Esophagus squamous epithelium (tissue), 5 donors: ENCODE data around the gene SPACDR. TPM values are rescaled to one million over a fixed set of nuclear protein-coding genes. Genes with fewer than 3 reads are reported as not detected.

Experiments
- DNase-seq: peaks from one replicate; lab custom pipeline; 2025; lab: John Stamatoyannopoulos, UW
- H3K27ac ChIP-seq, 4 donors: fragments of 200-600 bp; sonication (generic); one replicate each; pipeline ENCODE4 v1.5.1; 2016 to 2019; ENCODE audit warnings: mild to moderate bottlenecking in 1 of 4
- H3K27me3 ChIP-seq, 4 donors: fragments of 200-600 bp; sonication (generic); 1 replicate in 3 of 4; 2 replicates in 1 of 4; pipeline versions ENCODE4 v1.5.1 to v1.6.0; 2017 to 2021; ENCODE audit warnings: antibody characterized with exemption in 1 of 4
- H3K36me3 ChIP-seq, 3 donors: fragments of 200-600 bp; sonication (generic); one replicate each; pipeline ENCODE4 v1.5.1; 2016 to 2019
- H3K4me1 ChIP-seq, 3 donors: fragments of 200-600 bp; sonication (generic); one replicate each; pipeline ENCODE4 v1.5.1; 2017 to 2019
- H3K4me3 ChIP-seq, 4 donors: fragments of 200-600 bp; sonication (generic); 1 replicate in 3 of 4; 2 replicates in 1 of 4; pipeline ENCODE4 v1.5.1; 2016 to 2019; ENCODE audit warnings: mild to moderate bottlenecking in 2 of 4, moderate library complexity in 1 of 4
- H3K9me3 ChIP-seq, 3 donors: fragments of 200-600 bp; sonication (generic); one replicate each; pipeline ENCODE4 v1.5.1; 2016 to 2019
- CTCF ChIP-seq, 6 experiments: fragments of 450-650 bp in 4 of 6; fragments of 200-600 bp in 2 of 6; sonication (generic) in 2 of 6; IDR thresholded peaks; one replicate each; pipeline ENCODE4 v1.5.1; 2016 to 2019; ENCODE audit warnings: antibody characterized with exemption in 6 of 6, mild to moderate bottlenecking in 4 of 6, moderate library complexity in 4 of 6
- POLR2A ChIP-seq, 4 donors: fragments of 450-650 bp; IDR thresholded peaks; one replicate each; pipeline ENCODE4 v1.6.1; 2017; ENCODE audit warnings: antibody characterized with exemption in 4 of 4, mild to moderate bottlenecking in 4 of 4, moderate library complexity in 3 of 4
- WGBS, 2 donors: methylation state at CpG; one replicate each; pipeline ENCODE4 v1.1.5; 2018; 5-methylcytosine and 5-hydroxymethylcytosine counted together
- intact Hi-C: fragments of 100-400 bp; cut with DNase I; formaldehyde crosslinking; loops from one replicate; pipeline ENCODE4 v1.15.0; 2022
- total RNA-seq, 4 donors: library from RNA; depleted of rRNA; stranded (reverse); fragments of >200 nt; gene quantifications; one replicate each; pipeline ENCODE4 v1.1.0, GENCODE V29; 2016
- donor health status: DM: yes; HTN: yes; CAD: no.

The SPACDR gene
- total RNA-seq, 4 donors from 2014 or later, result not detected

DNA sequence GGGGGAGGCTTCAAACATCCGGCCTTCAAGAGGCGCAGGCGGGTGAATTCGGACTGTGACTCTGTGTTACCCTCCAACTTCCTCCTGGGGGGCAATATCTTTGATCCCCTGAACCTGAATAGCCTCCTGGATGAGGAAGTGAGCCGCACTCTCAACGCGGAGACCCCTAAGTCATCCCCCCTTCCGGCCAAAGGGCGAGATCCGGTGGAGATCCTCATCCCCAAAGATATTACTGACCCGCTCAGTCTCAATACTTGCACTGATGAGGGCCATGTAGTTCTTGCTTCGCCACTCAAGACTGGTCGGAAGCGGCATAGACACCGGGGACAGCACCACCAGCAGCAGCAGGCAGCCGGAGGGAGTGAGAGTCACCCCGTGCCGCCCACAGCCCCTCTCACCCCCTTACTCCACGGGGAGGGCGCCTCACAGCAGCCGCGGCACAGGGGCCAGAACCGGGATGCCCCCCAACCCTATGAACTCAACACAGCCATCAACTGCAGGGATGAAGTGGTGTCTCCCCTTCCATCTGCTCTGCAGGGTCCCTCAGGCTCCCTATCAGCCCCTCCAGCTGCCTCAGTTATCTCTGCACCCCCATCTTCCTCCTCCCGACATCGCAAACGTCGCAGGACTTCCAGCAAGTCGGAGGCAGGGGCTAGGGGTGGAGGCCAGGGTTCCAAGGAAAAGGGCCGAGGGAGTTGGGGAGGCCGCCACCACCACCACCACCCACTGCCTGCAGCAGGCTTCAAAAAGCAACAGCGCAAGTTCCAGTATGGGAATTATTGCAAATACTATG lies 33.4 kb downstream of the SPACDR start:
- H3K27me3 ChIP-seq, result no peaks in the 10 kb centered on the region
- no peak for TF ChIP-seq POLR2A (IDR thresholded peaks at IDR 0.05)
- TF ChIP-seq CTCF (IDR thresholded peaks at IDR 0.05), result no peak
- intact Hi-C loops, result no loop called here
- peaks cover 28 to 67% (median 42%) of the 10 kb centered on the region in 3 donors for H3K4me1 ChIP-seq
- peak overlapping the region; percentile 85 to 97 (median 88) for H3K4me3 ChIP-seq
- DNase-seq, result no peak
- peak overlapping the region; percentile 98 to 100 (median 100) for H3K27ac ChIP-seq
- no peaks in the 10 kb centered on the region for H3K9me3 ChIP-seq
- H3K36me3 ChIP-seq, result peaks cover 17 to 42% (median 17%) of the 10 kb centered on the region in 3 donors
- 7 to 47% methylated on average over 3 to 7 of the region's 31 CpGs for WGBS, 2 donors

DNA sequence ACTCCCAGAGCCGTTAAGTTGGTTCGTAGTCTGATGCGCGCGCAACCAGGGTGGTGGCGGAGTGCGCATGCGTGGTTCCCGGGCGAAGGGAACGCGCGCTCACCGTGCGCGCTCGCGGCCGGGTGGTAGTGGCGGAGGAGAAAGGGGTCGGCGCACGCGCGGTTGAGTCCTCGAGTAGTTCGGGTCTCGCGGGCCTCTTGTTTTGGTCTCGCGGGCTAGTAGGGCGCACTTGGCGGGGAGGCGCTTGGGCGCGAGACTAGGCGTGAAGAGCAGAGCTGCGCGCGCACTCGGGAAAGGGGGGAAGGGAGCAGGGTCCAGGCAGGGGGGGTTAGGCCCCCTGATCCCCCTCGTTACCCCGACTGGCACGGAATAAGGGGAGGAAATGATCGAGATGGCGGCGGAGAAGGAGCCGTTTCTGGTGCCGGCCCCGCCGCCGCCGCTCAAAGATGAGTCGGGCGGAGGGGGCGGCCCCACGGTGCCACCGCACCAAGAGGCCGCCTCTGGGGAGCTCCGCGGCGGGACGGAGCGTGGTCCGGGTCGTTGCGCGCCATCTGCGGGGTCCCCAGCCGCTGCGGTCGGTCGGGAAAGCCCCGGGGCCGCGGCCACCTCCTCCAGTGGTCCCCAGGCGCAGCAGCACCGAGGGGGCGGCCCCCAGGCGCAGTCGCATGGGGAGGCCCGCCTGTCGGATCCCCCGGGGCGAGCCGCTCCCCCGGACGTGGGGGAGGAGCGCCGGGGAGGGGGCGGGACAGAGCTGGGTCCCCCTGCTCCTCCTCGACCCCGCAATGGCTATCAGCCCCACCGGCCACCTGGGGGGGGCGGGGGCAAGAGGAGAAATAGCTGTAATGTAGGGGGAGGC lies 34.2 kb downstream of the SPACDR start, which contains the start of gene MEPCE:
Gene MEPCE (plus strand): TSS at position 195 of the 856 bp plus-strand sequence. CDS start 188 bp downstream, at position 383.
- H3K9me3 ChIP-seq, result no peaks in the 10 kb centered on the region
- TF ChIP-seq CTCF (IDR thresholded peaks at IDR 0.05) (peak in 1 of 6 experiments; percentile 9), POLR2A (IDR thresholded peaks at IDR 0.05) (peak in 1 of 4 donors; percentile 81)
- intact Hi-C loops, result no loop called here
- 0% methylated on average over 7 of the region's 95 CpGs; no CpG with 5 or more reads in 1 of the 2 donors for WGBS, 2 donors
- H3K36me3 ChIP-seq, result peaks cover 17 to 39% (median 17%) of the 10 kb centered on the region in 3 donors
- H3K4me1 ChIP-seq, result peaks cover 28 to 59% (median 36%) of the 10 kb centered on the region in 3 donors
- H3K4me3 ChIP-seq, result peak within 1 kb of the TSS; percentile 85 to 97 (median 88)
- H3K27me3 ChIP-seq, result no peaks in the 10 kb centered on the region
- peak within 1 kb of the TSS; percentile 98 to 100 (median 100) for H3K27ac ChIP-seq
- peak; percentile 84 for DNase-seq

- peak in 4 of 6 experiments; percentile 31 to 71 (median 58) for TF ChIP-seq CTCF (IDR thresholded peaks at IDR 0.05)
- peak in 3 of 4 donors; percentile 25 to 90 (median 65) for TF ChIP-seq POLR2A (IDR thresholded peaks at IDR 0.05)
- 1 to 2% methylated on average over 10 to 15 of the region's 40 CpGs for WGBS, 2 donors
- Histone ChIP-seq H3K27ac (peak overlapping the region; percentile 98 to 100 (median 100)), H3K9me3 (no peaks in the 10 kb centered on the region), H3K36me3 (peaks cover 13 to 31% (median 15%) of the 10 kb centered on the region in 3 donors), H3K4me3 (peak overlapping the region; percentile 85 to 97 (median 88)), H3K27me3 (no peaks in the 10 kb centered on the region), H3K4me1 (peaks cover 28 to 51% (median 30%) of the 10 kb centered on the region in 3 donors)
- peak; percentile 100 for DNase-seq
- intact Hi-C loops, result no loop called here
These were observed 35.0 kb downstream of the SPACDR start for GRCh38 chr7:100428967-100429636.

DNA sequence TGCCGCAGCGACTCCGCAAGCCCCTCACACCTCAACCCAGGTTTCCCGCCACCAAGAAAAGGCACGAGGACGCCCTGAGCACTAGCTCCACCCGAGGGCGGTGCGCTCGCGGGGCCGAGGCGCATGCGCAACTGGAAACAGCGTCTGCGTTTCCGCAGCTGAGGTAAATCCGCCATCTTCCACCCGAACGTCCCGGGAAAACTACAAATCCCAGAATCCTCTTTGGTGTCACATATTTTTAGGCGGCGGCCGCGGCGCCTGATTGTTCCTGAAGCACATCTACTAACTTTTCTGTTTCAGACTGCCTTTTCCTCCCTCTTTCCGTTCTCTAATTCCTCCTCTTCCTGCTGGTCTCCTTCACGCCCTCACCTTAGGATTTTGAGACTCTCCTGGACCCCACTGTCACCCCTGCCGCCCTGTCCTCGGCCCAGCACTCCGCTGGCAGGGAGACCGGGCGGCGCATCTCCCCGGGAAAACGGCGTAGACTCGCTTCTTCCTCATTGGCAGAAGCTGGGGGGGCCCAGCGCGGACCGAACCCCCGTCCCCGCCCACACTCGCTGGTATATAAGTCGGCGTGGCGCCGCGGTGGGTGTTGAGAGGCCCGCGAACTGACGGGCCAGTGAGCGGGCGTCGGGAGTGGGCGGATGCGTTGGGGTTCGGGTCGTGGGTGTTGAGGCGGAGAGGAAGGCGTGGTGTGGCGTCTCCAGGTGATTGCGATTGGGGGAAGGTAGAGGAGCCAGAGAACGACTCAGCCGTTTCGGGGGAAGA lies 35.7 kb downstream of the SPACDR start, which contains the start of gene ZCWPW1:
Gene ZCWPW1 (minus strand): TSS at position 505 of the 768 bp plus-strand sequence. CDS start 8,054 bp downstream, outside the sequence.
- WGBS, 2 donors, result 1 to 2% methylated on average over 27 to 42 of the region's 66 CpGs
- Histone ChIP-seq H3K27ac (peak within 1 kb of the TSS; percentile 98 to 100 (median 100)), H3K4me1 (peaks cover 28 to 44% (median 30%) of the 10 kb centered on the region in 3 donors), H3K4me3 (peak within 1 kb of the TSS; percentile 85 to 97 (median 88)), H3K27me3 (no peaks in the 10 kb centered on the region), H3K9me3 (no peaks in the 10 kb centered on the region), H3K36me3 (peaks cover 6 to 24% (median 7%) of the 10 kb centered on the region in 3 donors)
- intact Hi-C loops, result no loop called here
- peak; percentile 90 for DNase-seq
- TF ChIP-seq CTCF (IDR thresholded peaks at IDR 0.05) (peak in 3 of 6 experiments; percentile 2 to 22 (median 6)), POLR2A (IDR thresholded peaks at IDR 0.05) (peak; percentile 78 to 100 (median 100))
